GM21381 (cell line): ENCODE results near the gene TC2N.
A peak's percentile ranks its signal among the peaks of the same experiment; 100 is the strongest.
"Not testable (repeated sequence)": the region's sequence is repeated elsewhere in the genome, so short reads cannot be mapped to it uniquely, and the experiment has no call there.

Experiments
- ATAC-seq: cut with Tn5 transposase; IDR thresholded peaks from one replicate; pipeline ENCODE4 v1.9.1; 2021; ENCODE audit warnings: mild to moderate bottlenecking, moderate library complexity; ENCODE audit not compliant: unreplicated experiment

The TC2N gene

GRCh38 chr14:91889477-91890211 is 22.3 kb upstream of the TC2N start:
- no peak for ATAC-seq

GRCh38 chr14:91888641-91889476 is 21.5 kb upstream of the TC2N start:
- ATAC-seq: no peak

- ATAC-seq: no peak
These were observed 19.6 kb upstream of the TC2N start for GRCh38 chr14:91886961-91887360.

- ATAC-seq: no peak
These were observed 18.5 kb upstream of the TC2N start for GRCh38 chr14:91885839-91886238.

GRCh38 chr14:91885113-91885712 is 17.9 kb upstream of the TC2N start:
- no peak for ATAC-seq

- ATAC-seq: no peak
These were observed 17.3 kb upstream of the TC2N start for GRCh38 chr14:91884664-91885063.

- ATAC-seq: no peak
These were observed 16.4 kb upstream of the TC2N start for GRCh38 chr14:91883753-91884152.

GRCh38 chr14:91882776-91883175 is 15.4 kb upstream of the TC2N start:
- ATAC-seq: no peak

- ATAC-seq: no peak
These were observed 15.0 kb upstream of the TC2N start for GRCh38 chr14:91882369-91882768.

GRCh38 chr14:91879196-91879595 is 11.9 kb upstream of the TC2N start:
- no peak for ATAC-seq

GRCh38 chr14:91878274-91878673 is 10.9 kb upstream of the TC2N start:
- no peak for ATAC-seq

GRCh38 chr14:91877376-91877915 is 10.1 kb upstream of the TC2N start:
- ATAC-seq: no peak

- no peak for ATAC-seq
These were observed 9.2 kb upstream of the TC2N start for GRCh38 chr14:91876492-91876891.

- no peak for ATAC-seq
These were observed 8.4 kb upstream of the TC2N start for GRCh38 chr14:91875525-91876286.

GRCh38 chr14:91873471-91874415 is 6.4 kb upstream of the TC2N start:
- peak; percentile 79 for ATAC-seq

- ATAC-seq: peak; percentile 17
These were observed 5.5 kb upstream of the TC2N start for GRCh38 chr14:91872517-91873470.

- peak; percentile 50 for ATAC-seq
These were observed 4.7 kb upstream of the TC2N start for GRCh38 chr14:91872011-91872501.

GRCh38 chr14:91871401-91871800 is 4.1 kb upstream of the TC2N start:
- ATAC-seq: not testable (repeated sequence)
